Tibial nerve (tissue), 3 donors: Measurements from ENCODE around the gene SLC12A7.

ENCODE experiments used
- EP300 ChIP-seq, 2 donors: sonication (generic); formaldehyde crosslinking; IDR thresholded peaks; one replicate each; pipeline ENCODE4 v1.6.1; 2017; ENCODE audit warnings: antibody characterized with exemption in 2 of 2, mild to moderate bottlenecking in 1 of 2
- POLR2A ChIP-seq, 2 donors: fragments of 450-650 bp; IDR thresholded peaks; one replicate each; pipeline ENCODE4 v1.6.1; 2017; ENCODE audit warnings: antibody characterized with exemption in 2 of 2, mild to moderate bottlenecking in 2 of 2, moderate library complexity in 2 of 2

DNA sequence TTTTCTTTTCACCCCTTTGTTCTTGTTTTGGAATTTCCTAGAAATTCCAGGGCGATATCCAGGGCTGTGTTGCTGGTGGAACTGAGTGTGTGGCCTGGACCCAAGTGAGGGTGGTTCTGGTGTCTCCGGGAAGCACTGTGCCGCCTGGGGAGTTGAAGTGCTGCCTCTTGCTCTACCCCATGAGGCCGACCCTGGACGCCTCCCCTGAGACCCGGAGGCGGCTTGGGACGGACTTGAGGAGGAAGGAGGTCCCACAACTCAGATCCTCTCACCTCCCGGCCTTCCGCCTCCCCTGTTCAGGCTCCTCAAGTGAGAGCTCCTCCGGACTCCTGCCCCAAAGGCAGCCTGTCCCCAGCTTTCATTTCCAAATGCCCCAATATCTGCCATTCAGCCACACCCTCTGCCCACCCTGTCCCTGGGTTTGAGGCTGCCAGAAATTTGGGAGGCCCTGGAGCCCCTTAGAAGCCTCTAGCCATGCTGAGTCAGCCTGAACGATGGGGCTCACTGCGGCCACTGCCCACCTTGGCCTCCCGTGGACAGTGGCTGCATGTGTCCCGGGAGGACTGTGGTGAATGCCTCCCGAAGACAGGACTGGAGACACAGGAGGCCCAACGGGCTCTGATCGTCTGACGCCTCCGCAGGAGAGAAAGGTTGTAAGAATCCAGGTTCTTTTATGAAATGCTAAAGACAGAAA lies 46.9 kb upstream of the SLC12A7 start:
- no peak for TF ChIP-seq POLR2A (IDR thresholded peaks at IDR 0.05)
- TF ChIP-seq EP300 (IDR thresholded peaks at IDR 0.05): no peak
